Measurements from ENCODE around the gene MSH4. TPM values are rescaled to one million over a fixed set of nuclear protein-coding genes. Genes with fewer than 3 reads are reported as not detected.
"Not testable (repeated sequence)": the region's sequence is repeated elsewhere in the genome, so short reads cannot be mapped to it uniquely, and the experiment has no call there.

The MSH4 gene
- total RNA-seq (under 1 TPM; 0.68 to 0.72 TPM), polyA plus RNA-seq (under 1 TPM in 1 of 2 donors, not detected in 1; 0.46 TPM)
- long read RNA-seq, donor 1, partial matches to known transcripts = 0 of 1 reads
- long read RNA-seq, donor 1, other reads (novel, unspliced or antisense) = 1 of 1 reads
- long read RNA-seq, donor 2, partial matches to known transcripts = 0 of 1 reads
- long read RNA-seq, donor 2, other reads (novel, unspliced or antisense) = 1 of 1 reads

DNA sequence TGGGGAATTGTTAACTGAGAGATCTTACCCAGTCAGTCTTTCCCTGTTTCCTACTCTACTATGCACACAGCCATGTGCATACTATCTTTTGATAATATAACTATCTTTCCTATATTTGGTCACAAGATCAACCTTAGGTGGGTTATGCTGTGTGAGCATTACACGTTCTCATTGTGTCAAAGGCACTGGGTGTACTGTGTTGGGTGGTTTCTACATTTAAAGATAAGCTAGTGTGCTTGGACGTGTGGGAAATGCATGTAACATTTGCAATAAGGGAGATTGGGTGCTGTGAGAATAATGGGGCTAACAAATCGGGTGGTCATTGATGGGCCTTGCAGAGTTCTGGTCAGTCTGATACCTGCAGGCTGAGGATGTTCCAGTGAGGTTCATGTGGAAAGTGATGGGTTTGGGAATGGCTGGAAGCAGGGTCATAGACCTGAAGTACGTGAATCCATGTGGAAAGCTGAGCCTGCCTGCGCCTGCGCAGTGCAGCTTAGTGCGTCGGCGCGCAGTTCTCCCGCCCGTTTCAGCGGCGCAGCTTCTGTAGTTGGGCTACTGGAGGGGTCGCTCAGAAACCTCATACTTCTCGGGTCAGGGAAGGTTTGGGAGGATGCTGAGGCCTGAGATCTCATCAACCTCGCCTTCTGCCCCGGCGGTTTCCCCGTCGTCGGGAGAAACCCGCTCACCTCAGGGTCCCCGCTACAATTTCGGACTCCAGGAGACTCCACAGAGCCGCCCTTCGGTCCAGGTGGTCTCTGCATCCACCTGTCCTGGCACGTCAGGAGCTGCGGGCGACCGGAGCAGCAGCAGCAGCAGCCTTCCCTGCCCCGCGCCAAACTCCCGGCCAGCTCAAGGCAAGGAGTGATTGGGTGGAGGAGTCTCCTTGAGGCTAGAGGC, at the start of gene MSH4:
MSH4 (plus strand) TSS at position 507 of the 897 bp plus-strand sequence; CDS start at position 611, 104 bp downstream.
- 76 to 83% methylated on average over 34 of the region's 34 CpGs for WGBS, 2 donors
- peak in 1 of 2 donors; percentile 76 for DNase-seq
- intact Hi-C loops (cut with DNase I) = no loop called here
- Histone ChIP-seq H3K36me3 (ENCODE audit: control insufficient read depth in 1 of 2, insufficient read depth in 2 of 2, low read length in 1 of 2) (peaks cover 0 to 6% of the 10 kb centered on the region in 2 donors), H3K27me3 (ENCODE audit: control insufficient read depth in 1 of 2, insufficient read depth in 2 of 2, low read length in 1 of 2) (no peaks in the 10 kb centered on the region), H3K27ac (ENCODE audit: low read depth in 1 of 2, low read length in 2 of 2) (no peak within 1 kb of the TSS), H3K4me3 (ENCODE audit: low read length in 2 of 2) (no peak within 1 kb of the TSS), H3K9me3 (ENCODE audit: control insufficient read depth, low read length) (no peaks in the 10 kb centered on the region), H3K4me1 (ENCODE audit: control insufficient read depth in 1 of 2, insufficient read depth in 2 of 2, low read length in 2 of 2) (no peaks in the 10 kb centered on the region)
- ATAC-seq (ENCODE audit: low FRiP score) = peak; percentile 39

DNA sequence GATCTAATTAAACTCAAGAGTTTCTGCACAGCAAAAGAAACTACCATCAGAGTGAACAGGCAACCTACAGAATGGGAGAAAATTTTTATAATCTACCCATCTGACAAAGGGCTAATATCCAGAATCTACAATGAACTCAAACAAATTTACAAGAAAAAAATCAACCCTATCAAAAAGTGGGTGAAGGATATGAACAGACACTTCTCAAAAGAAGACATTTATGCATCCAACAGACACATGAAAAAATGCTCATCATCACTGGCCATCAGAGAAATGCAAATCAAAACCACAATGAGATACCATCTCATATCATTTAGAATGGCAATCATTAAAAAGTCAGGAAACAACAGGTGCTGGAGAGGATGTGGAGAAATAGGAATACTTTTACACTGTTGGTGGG, 39.5 kb upstream of the MSH4 start:
- DNase-seq; ATAC-seq (ENCODE audit: low FRiP score); intact Hi-C loops (cut with DNase I): not testable (repeated sequence)

DNA sequence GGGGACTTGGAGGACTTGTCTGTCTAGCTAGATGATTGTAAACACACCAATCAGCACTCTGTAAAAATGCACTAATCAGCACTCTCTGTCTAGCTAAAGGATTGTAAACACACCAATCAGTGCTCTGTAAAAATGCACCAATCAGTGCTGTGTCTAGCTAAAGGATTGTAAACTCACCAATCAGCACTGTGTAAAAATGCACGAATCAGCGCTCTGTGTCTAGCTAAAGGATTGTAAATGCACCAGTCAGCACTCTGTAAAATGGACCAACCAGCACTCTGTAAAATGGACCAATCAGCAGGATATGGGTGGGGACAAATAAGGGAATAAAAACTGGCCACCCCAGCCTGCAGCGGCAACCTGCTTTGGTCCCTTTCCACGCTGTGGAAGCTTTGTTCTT, 38.1 kb upstream of the MSH4 start:
- WGBS, 2 donors = 89 to 98% methylated on average over 4 of the region's 4 CpGs
- H3K4me1 ChIP-seq (ENCODE audit: control insufficient read depth in 1 of 2, insufficient read depth in 2 of 2, low read length in 2 of 2); H3K4me3 ChIP-seq (ENCODE audit: low read length in 2 of 2); H3K9me3 ChIP-seq (ENCODE audit: control insufficient read depth, low read length); ATAC-seq (ENCODE audit: low FRiP score); H3K27me3 ChIP-seq (ENCODE audit: control insufficient read depth in 1 of 2, insufficient read depth in 2 of 2, low read length in 1 of 2); H3K36me3 ChIP-seq (ENCODE audit: control insufficient read depth in 1 of 2, insufficient read depth in 2 of 2, low read length in 1 of 2); intact Hi-C loops (cut with DNase I); H3K27ac ChIP-seq (ENCODE audit: low read depth in 1 of 2, low read length in 2 of 2); DNase-seq: not testable (repeated sequence)

More for the DNA sequence above, 39.5 kb upstream of the MSH4 start:
- not testable (repeated sequence) for H3K36me3 ChIP-seq (ENCODE audit: control insufficient read depth in 1 of 2, insufficient read depth in 2 of 2, low read length in 1 of 2); H3K4me1 ChIP-seq (ENCODE audit: control insufficient read depth in 1 of 2, insufficient read depth in 2 of 2, low read length in 2 of 2); H3K4me3 ChIP-seq (ENCODE audit: low read length in 2 of 2); H3K27me3 ChIP-seq (ENCODE audit: control insufficient read depth in 1 of 2, insufficient read depth in 2 of 2, low read length in 1 of 2); H3K27ac ChIP-seq (ENCODE audit: low read depth in 1 of 2, low read length in 2 of 2); H3K9me3 ChIP-seq (ENCODE audit: control insufficient read depth, low read length)

DNA sequence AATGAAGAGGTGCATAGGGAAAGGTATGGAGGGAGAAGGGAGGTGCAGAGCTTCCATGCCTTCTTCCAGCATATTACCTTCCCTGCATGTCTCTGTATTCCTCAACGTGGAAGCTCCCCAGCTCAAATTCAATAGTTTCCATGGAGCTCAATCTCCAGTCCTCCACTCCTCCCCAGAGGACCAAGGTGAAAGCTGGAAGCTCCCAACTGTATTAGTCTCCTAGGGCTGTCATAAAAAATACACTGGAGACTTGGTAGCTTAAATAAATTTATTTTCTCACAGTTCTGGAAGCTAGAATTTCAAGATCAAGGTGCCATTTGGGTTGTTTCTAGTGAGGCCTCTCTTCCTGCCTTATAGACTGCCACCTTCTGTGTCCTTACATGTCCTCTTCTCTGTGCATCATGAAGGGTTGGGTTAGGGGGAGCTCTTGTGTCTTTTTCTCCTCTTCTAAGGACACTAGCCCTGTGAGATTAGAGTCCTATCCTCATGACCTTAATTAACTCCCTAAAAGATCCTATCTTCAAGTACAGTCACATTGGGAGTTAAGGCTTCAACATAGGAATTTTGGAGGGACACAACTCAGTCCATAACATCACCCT, 32.5 kb upstream of the MSH4 start:
- DNase-seq (no peak), ATAC-seq (ENCODE audit: low FRiP score) (no peak)
- Histone ChIP-seq H3K36me3 (ENCODE audit: control insufficient read depth in 1 of 2, insufficient read depth in 2 of 2, low read length in 1 of 2) (no peaks in the 10 kb centered on the region), H3K27ac (ENCODE audit: low read depth in 1 of 2, low read length in 2 of 2) (no peak overlapping the region), H3K27me3 (ENCODE audit: control insufficient read depth in 1 of 2, insufficient read depth in 2 of 2, low read length in 1 of 2) (no peaks in the 10 kb centered on the region), H3K9me3 (ENCODE audit: control insufficient read depth, low read length) (no peaks in the 10 kb centered on the region), H3K4me1 (ENCODE audit: control insufficient read depth in 1 of 2, insufficient read depth in 2 of 2, low read length in 2 of 2) (no peaks in the 10 kb centered on the region), H3K4me3 (ENCODE audit: low read length in 2 of 2) (no peak overlapping the region)
- intact Hi-C loops (cut with DNase I) = no loop called here
- 74 to 84% methylated on average over 1 of the region's 1 CpG for WGBS, 2 donors

DNA sequence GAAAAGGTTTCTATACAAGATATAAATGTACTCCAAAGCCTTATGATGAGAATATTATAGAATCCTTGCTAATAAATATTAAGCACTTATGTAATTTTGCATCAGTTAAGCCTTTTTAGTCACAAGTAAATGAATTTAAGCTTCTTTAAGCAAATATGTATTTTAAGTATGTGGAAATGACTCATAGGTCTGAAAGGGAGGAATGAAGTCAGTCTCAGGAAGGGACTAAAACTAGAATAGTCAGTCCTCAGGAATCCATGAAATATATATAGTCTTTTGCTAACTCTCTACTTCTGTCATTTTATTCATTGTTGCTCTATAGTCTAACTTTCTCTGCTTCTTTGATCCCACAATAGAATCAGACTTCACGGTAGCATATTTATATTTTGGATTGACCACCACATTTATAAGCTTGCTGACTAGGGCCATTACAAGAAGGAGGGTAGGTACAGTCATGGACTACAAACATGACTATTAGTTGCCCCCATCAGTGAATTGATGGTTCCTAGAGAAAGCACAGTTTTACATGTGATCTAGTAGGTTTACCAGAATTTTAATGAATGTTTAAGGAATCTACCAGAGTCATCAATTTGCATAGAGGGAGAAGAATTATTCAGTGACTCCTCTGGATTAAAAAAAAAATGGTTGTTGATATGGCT, 30.9 kb upstream of the MSH4 start:
- H3K4me1 ChIP-seq (ENCODE audit: control insufficient read depth in 1 of 2, insufficient read depth in 2 of 2, low read length in 2 of 2) = no peaks in the 10 kb centered on the region
- DNase-seq (no peak), ATAC-seq (ENCODE audit: low FRiP score) (no peak)
- intact Hi-C loops (cut with DNase I) = no loop called here
- WGBS, 2 donors = 3 to 8% methylated on average over 1 of the region's 1 CpG
- no peaks in the 10 kb centered on the region for H3K36me3 ChIP-seq (ENCODE audit: control insufficient read depth in 1 of 2, insufficient read depth in 2 of 2, low read length in 1 of 2)
- H3K27ac ChIP-seq (ENCODE audit: low read depth in 1 of 2, low read length in 2 of 2) = peak overlapping the region in 1 of 2 donors; percentile 39
- no peak overlapping the region for H3K4me3 ChIP-seq (ENCODE audit: low read length in 2 of 2)
- H3K27me3 ChIP-seq (ENCODE audit: control insufficient read depth in 1 of 2, insufficient read depth in 2 of 2, low read length in 1 of 2) = no peaks in the 10 kb centered on the region
- H3K9me3 ChIP-seq (ENCODE audit: control insufficient read depth, low read length) = no peaks in the 10 kb centered on the region

DNA sequence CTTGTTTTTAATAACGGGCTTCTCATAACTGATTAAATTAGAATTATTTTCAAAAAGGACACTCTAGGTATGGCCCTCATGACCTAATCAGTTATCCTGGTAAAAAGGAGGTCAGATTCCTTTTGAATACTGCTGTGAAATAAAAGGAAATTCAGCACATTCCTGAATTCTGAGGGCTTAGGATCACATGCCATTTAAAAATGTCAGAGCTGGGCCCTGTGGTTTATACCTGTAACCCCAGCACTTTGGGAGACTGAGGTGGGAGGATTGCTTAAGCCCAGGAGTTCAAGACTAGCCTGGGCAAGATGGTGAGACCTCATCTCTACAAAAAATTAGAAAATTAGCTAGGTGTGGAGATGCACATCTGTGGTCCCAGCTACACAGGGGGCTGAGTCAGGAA, 28.7 kb upstream of the MSH4 start:
- WGBS, 2 donors = 80 to 81% methylated on average over 1 of the region's 1 CpG
- intact Hi-C loops (cut with DNase I) = loop anchor here in 1 of 2 donors (2.0 kb wide), 1 partner anchor 17 kb away; no protein-coding TSS in a partner anchor
- ATAC-seq (ENCODE audit: low FRiP score) = no peak

DNA sequence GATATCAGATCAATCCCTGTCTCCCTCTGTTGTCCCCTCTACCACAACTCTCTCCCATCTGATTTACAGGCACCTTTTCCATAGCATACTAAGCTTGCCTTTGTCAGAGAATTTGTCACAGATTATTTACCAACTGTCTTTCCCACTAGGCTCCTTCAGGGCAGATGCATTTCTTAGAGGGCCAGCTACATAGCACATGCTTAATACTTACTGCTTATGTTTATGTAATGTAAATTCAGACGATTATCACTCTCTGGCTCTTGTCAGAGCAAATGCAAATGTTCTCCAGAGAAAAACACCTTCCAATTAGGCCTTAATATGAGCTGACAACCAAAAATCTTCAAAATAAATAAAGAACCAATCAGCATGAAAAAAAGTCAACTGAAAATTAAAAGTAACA, 25.9 kb upstream of the MSH4 start:
- no peak for ATAC-seq (ENCODE audit: low FRiP score)
- WGBS, 2 donors = 53 to 60% methylated on average over 1 of the region's 1 CpG
- Histone ChIP-seq H3K4me1 (ENCODE audit: control insufficient read depth in 1 of 2, insufficient read depth in 2 of 2, low read length in 2 of 2) (no peaks in the 10 kb centered on the region), H3K27ac (ENCODE audit: low read depth in 1 of 2, low read length in 2 of 2) (no peak overlapping the region), H3K9me3 (ENCODE audit: control insufficient read depth, low read length) (no peaks in the 10 kb centered on the region), H3K27me3 (ENCODE audit: control insufficient read depth in 1 of 2, insufficient read depth in 2 of 2, low read length in 1 of 2) (no peaks in the 10 kb centered on the region), H3K36me3 (ENCODE audit: control insufficient read depth in 1 of 2, insufficient read depth in 2 of 2, low read length in 1 of 2) (no peaks in the 10 kb centered on the region), H3K4me3 (ENCODE audit: low read length in 2 of 2) (no peak overlapping the region)
- intact Hi-C loops (cut with DNase I) = no loop called here
- no peak for DNase-seq

More for the DNA sequence above, 28.7 kb upstream of the MSH4 start:
- Histone ChIP-seq H3K36me3 (ENCODE audit: control insufficient read depth in 1 of 2, insufficient read depth in 2 of 2, low read length in 1 of 2) (no peaks in the 10 kb centered on the region), H3K4me3 (ENCODE audit: low read length in 2 of 2) (no peak overlapping the region), H3K4me1 (ENCODE audit: control insufficient read depth in 1 of 2, insufficient read depth in 2 of 2, low read length in 2 of 2) (no peaks in the 10 kb centered on the region), H3K9me3 (ENCODE audit: control insufficient read depth, low read length) (no peaks in the 10 kb centered on the region), H3K27ac (ENCODE audit: low read depth in 1 of 2, low read length in 2 of 2) (no peak overlapping the region), H3K27me3 (ENCODE audit: control insufficient read depth in 1 of 2, insufficient read depth in 2 of 2, low read length in 1 of 2) (no peaks in the 10 kb centered on the region)
- no peak for DNase-seq

DNA sequence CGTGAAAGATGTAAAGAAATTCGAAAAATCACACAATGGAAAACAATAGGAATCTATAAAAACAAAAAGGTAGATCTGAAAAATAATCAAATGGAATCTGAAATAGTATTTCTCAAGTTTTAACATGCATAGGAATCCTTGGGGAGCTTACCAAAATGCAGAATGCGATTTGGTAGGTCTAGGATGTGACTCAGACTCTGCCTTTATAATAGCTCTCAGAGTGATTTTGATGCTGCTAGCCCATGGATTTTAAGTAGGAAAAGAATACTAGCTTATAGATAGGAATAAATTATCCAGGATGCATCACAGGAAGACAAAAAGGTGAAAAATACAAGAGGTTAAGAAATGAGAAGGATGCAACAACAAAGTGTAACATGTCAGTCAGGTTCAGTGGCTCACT, 24.7 kb upstream of the MSH4 start:
- Histone ChIP-seq H3K4me3 (ENCODE audit: low read length in 2 of 2) (no peak overlapping the region), H3K4me1 (ENCODE audit: control insufficient read depth in 1 of 2, insufficient read depth in 2 of 2, low read length in 2 of 2) (no peaks in the 10 kb centered on the region), H3K27ac (ENCODE audit: low read depth in 1 of 2, low read length in 2 of 2) (no peak overlapping the region), H3K27me3 (ENCODE audit: control insufficient read depth in 1 of 2, insufficient read depth in 2 of 2, low read length in 1 of 2) (no peaks in the 10 kb centered on the region), H3K9me3 (ENCODE audit: control insufficient read depth, low read length) (no peaks in the 10 kb centered on the region), H3K36me3 (ENCODE audit: control insufficient read depth in 1 of 2, insufficient read depth in 2 of 2, low read length in 1 of 2) (no peaks in the 10 kb centered on the region)
- no peak for DNase-seq
- no peak for ATAC-seq (ENCODE audit: low FRiP score)
- whole genome bisulfite sequencing, 2 donors = 74 to 75% methylated on average over 3 of the region's 3 CpGs
- intact Hi-C loops (cut with DNase I) = no loop called here
